Psoas muscle (tissue), 8 donors: ENCODE results near the gene ALK. TPM values are rescaled to one million over a fixed set of nuclear protein-coding genes. Genes with fewer than 3 reads are reported as not detected.

ENCODE experiments used
- ATAC-seq, 4 donors: fragments of 200-7000 bp; cut with Tn5 transposase; one replicate each; pipeline ENCODE4 v1.9.1; 2020; ENCODE audit warnings: moderate library complexity in 3 of 4, mild to moderate bottlenecking in 2 of 4
- DNase-seq, 2 donors: peaks; one replicate each; pipeline ENCODE4 v3.0.0-alpha.2; 2020
- H3K27ac ChIP-seq: fragments of 200-600 bp; one replicate; pipeline ENCODE4 v1.8.0; 2022
- H3K27me3 ChIP-seq, 3 donors: fragments of 200-600 bp in 1 of 3; one replicate each; pipeline versions ENCODE4 v1.6.1 to v1.8.0; 2013 to 2022; ENCODE audit warnings: low read length in 2 of 3, mild to moderate bottlenecking in 2 of 3, moderate library complexity in 1 of 3; ENCODE audit not compliant: insufficient read depth in 3 of 3
- H3K36me3 ChIP-seq, 2 donors: fragments of 200-600 bp in 1 of 2; one replicate each; pipeline versions ENCODE4 v1.6.1 to v1.8.0; 2013 to 2022; ENCODE audit warnings: low read depth in 1 of 2, mild to moderate bottlenecking in 1 of 2, moderate library complexity in 1 of 2; ENCODE audit not compliant: insufficient read depth in 1 of 2
- H3K4me1 ChIP-seq: fragments of 200-600 bp; one replicate; pipeline ENCODE4 v1.8.0; 2022
- H3K4me3 ChIP-seq: fragments of 200-600 bp; one replicate; pipeline ENCODE4 v1.8.0; 2022; ENCODE audit warnings: mild to moderate bottlenecking
- H3K9me3 ChIP-seq: fragments of 200-600 bp; one replicate; pipeline ENCODE4 v1.8.0; 2022
- WGBS, 3 donors: extraction: QIAGEN DNeasy Blood & Tissue Kit; methylation state at CpG; one replicate each; pipeline versions ENCODE4 v1.1.6 to v1.1.7; 2013; 5-methylcytosine and 5-hydroxymethylcytosine counted together
- intact Hi-C, 2 donors: fragments of 100-400 bp; cut with DNase I; formaldehyde crosslinking; loops; one replicate each; pipeline versions ENCODE4 v1.11.0 to v1.14.2; 2022
- polyA plus RNA-seq, 3 donors: library from polyadenylated mRNA; stranded (reverse); fragments of 200-250 nt; gene quantifications; one replicate each; pipeline ENCODE4 v1.2.3, GENCODE V29; 2013
- total RNA-seq, 4 donors: library from RNA; stranded (reverse); fragmentation: NEBNext Ultra II Directional in 2 of 4; extraction: Animal tissue kit (Norgen Biotek cat#: 25700) in 2 of 4; gene quantifications; one replicate each; pipeline versions ENCODE4 v1.2.1 to v1.2.4, GENCODE V29; 2021 to 2023
- TF ChIP-seq, protein P1 (sequence below): fragments of 200-600 bp; IDR thresholded peaks from one replicate; pipeline ENCODE4 v1.8.0; 2022; ENCODE audit warnings: antibody characterized with exemption
- donor health status: healthy with polysubstance abuse.
- donor health status: DM: no; HTN: no; CAD: no; lungs with moderate emphysema.
- donor health status: Bipolar disorder and iron deficiency.
- donor health status: healthy.
- donor health status: DM: yes; HTN: yes; CAD: no.
- donor health status: DM: no; HTN: no; CAD: no.
- donor health status: DM: no; HTN: no; CAD: no.
- donor health status: DM: yes; HTN: yes; CAD: no.

ALK gene
- total and polyA plus RNA-seq, 7 donors, result 0.03 to 0.32 (median 0.08) TPM; not detected in 2

DNA sequence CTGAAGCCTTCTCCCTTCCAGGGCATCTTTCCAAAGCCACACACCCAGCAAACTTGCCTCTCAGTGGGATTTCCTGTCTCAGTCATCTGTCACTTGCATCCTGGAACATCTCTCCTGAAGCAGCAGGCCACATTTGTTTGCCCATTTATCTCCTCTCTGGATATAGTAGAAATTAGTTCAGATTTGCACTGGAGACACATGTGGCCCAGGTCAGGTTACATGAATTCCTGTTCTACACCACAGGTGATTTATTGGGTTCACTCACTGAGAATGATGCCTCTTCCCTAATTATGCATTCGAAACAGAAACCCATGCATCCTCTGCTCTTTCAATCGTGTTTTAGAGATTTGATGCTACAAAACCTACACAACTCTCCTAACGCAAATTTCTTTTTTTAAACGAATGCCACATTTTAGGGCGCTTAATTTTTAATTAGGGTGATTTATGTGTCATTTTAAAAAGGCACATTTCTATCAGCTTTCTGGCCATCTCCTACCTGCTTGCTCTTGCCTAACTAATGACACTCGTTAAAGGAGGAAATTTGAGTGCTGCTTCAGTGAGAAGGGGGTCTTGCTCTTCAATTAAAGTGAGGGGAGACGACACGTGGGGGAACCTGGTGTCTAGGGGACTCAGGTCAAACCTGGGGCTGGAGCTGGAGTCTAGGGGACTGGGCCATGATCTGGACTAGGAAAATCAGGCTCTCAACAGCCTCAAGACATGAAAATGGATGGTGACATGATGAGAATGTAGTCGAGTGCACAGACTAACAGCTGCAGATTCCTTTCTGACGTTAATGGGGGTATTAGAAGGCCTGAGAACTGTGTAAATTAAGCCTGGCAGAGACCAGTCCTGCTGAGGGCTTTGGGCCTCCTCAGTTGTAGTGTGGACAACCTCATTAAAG, 584.8 kb downstream of the ALK start:
- Histone ChIP-seq H3K9me3 (no peaks in the 10 kb centered on the region), H3K27ac (no peak overlapping the region), H3K36me3 (no peaks in the 10 kb centered on the region), H3K4me1 (no peaks in the 10 kb centered on the region), H3K4me3 (no peak overlapping the region), H3K27me3 (peaks cover 0 to 3% (median 0%) of the 10 kb centered on the region in 3 donors)
- intact Hi-C loops, result no loop called here
- TF ChIP-seq, protein P1, sequence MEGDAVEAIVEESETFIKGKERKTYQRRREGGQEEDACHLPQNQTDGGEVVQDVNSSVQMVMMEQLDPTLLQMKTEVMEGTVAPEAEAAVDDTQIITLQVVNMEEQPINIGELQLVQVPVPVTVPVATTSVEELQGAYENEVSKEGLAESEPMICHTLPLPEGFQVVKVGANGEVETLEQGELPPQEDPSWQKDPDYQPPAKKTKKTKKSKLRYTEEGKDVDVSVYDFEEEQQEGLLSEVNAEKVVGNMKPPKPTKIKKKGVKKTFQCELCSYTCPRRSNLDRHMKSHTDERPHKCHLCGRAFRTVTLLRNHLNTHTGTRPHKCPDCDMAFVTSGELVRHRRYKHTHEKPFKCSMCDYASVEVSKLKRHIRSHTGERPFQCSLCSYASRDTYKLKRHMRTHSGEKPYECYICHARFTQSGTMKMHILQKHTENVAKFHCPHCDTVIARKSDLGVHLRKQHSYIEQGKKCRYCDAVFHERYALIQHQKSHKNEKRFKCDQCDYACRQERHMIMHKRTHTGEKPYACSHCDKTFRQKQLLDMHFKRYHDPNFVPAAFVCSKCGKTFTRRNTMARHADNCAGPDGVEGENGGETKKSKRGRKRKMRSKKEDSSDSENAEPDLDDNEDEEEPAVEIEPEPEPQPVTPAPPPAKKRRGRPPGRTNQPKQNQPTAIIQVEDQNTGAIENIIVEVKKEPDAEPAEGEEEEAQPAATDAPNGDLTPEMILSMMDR, result no peak
- DNase-seq, result no peak
- ATAC-seq, result no peak
- WGBS, 3 donors, result 52 to 58% (median 53%) methylated on average over 10 of the region's 10 CpGs

DNA sequence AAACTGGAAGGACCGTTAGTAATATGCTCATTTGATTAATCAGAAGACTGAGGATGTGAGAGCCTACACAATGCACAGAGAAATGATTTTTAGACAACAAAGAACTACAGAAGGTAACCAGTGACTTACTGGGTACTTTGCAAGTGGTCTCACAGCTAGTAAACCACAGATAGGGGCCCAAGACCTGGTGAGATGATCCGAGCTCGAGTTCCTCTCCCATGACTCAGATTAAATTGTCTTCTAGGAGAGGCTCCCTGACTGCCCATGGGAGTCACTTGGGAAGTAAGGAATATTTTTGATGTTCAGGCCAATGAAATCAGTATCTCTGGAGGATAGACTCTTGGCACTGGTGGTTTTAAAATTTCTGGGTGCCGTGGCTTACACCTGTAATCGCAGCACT, 586.0 kb downstream of the ALK start:
- 86 to 90% (median 88%) methylated on average over 5 of the region's 5 CpGs for WGBS, 3 donors
- DNase-seq, result no peak
- Histone ChIP-seq H3K27ac (no peak overlapping the region), H3K4me3 (no peak overlapping the region), H3K9me3 (no peaks in the 10 kb centered on the region), H3K36me3 (no peaks in the 10 kb centered on the region), H3K27me3 (peaks cover 0 to 3% (median 0%) of the 10 kb centered on the region in 3 donors), H3K4me1 (no peaks in the 10 kb centered on the region)
- intact Hi-C loops, result no loop called here
- ATAC-seq, result no peak
- TF ChIP-seq, protein P1, result no peak

DNA sequence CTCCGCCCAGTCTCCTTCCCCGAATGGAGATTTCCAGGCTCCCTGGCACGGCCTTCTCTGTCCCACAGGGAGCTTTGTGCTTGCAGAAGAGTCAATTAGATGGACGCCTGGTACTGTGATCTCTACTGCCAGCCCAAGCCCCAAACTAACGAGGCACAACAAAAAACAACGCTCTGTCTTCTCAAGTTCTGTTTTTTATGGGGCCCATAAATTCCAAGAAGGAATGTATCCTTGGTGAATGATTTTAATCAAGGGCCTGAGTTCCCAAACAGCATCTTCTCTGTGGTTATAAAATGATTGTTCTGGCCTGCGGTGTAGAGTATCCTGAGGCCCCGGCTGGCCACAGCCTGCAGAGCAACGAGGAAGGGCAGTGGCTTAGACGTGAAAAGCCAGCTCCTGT, 586.7 kb downstream of the ALK start:
- ATAC-seq, result no peak
- H3K4me3 ChIP-seq, result no peak overlapping the region
- no peak overlapping the region for H3K27ac ChIP-seq
- TF ChIP-seq, protein P1, result no peak
- 65 to 75% (median 70%) methylated on average over 10 of the region's 10 CpGs for WGBS, 3 donors
- no peak for DNase-seq
- no peaks in the 10 kb centered on the region for H3K4me1 ChIP-seq
- no peaks in the 10 kb centered on the region for H3K36me3 ChIP-seq
- no peaks in the 10 kb centered on the region for H3K9me3 ChIP-seq
- intact Hi-C loops, result no loop called here
- H3K27me3 ChIP-seq, result no peaks in the 10 kb centered on the region

DNA sequence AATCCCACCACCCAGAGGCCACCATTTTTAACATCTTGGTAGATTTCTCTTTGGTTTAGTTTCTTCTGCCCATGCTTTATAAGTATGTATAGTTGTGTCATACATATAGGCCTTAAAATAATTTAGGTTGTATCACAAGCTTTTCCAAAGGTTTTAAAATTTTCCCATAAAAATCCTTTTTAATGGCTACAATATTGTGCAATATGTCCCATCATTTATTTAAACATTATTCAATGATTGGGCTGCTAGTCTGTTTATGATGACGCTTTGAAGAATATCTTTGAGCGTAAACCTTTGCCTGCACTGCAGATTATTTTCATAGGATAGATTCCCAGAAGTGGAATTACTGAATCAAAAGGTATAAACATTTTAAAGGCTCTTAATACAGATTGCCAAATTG, 588.8 kb downstream of the ALK start:
- WGBS, 3 donors, result 95 to 99% (median 98%) methylated on average over 2 of the region's 2 CpGs
- Histone ChIP-seq H3K36me3 (no peaks in the 10 kb centered on the region), H3K27ac (no peak overlapping the region), H3K4me3 (no peak overlapping the region), H3K4me1 (no peaks in the 10 kb centered on the region), H3K27me3 (no peaks in the 10 kb centered on the region), H3K9me3 (no peaks in the 10 kb centered on the region)
- TF ChIP-seq, protein P1, result no peak
- DNase-seq (no peak), ATAC-seq (no peak)
- intact Hi-C loops, result no loop called here
